Rectal smooth muscle tissue (tissue), 1 donor: ENCODE measurements around the gene THOC3.
"Not testable (repeated sequence)": the region's sequence is repeated elsewhere in the genome, so short reads cannot be mapped to it uniquely, and the experiment has no call there.

Source experiments
- H3K27ac ChIP-seq: one replicate; pipeline ENCODE4 v1.7.0; 2013; ENCODE audit warnings: low read depth, low read length, inconsistent platforms
- H3K27me3 ChIP-seq: one replicate; pipeline ENCODE4 v1.7.0; 2013; ENCODE audit warnings: low read length; ENCODE audit not compliant: control insufficient read depth, insufficient read depth
- H3K36me3 ChIP-seq: one replicate; pipeline ENCODE4 v1.7.0; 2013; ENCODE audit warnings: low read length; ENCODE audit not compliant: control insufficient read depth, insufficient read depth
- H3K4me1 ChIP-seq: one replicate; pipeline ENCODE4 v1.7.0; 2013; ENCODE audit warnings: low read length; ENCODE audit not compliant: control insufficient read depth, insufficient read depth
- H3K4me3 ChIP-seq: one replicate; pipeline ENCODE4 v1.7.0; 2013; ENCODE audit warnings: low read length
- H3K9ac ChIP-seq: one replicate; pipeline ENCODE4 v1.7.0; 2013; ENCODE audit warnings: low read length

The THOC3 gene, protein sequence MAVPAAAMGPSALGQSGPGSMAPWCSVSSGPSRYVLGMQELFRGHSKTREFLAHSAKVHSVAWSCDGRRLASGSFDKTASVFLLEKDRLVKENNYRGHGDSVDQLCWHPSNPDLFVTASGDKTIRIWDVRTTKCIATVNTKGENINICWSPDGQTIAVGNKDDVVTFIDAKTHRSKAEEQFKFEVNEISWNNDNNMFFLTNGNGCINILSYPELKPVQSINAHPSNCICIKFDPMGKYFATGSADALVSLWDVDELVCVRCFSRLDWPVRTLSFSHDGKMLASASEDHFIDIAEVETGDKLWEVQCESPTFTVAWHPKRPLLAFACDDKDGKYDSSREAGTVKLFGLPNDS

DNA sequence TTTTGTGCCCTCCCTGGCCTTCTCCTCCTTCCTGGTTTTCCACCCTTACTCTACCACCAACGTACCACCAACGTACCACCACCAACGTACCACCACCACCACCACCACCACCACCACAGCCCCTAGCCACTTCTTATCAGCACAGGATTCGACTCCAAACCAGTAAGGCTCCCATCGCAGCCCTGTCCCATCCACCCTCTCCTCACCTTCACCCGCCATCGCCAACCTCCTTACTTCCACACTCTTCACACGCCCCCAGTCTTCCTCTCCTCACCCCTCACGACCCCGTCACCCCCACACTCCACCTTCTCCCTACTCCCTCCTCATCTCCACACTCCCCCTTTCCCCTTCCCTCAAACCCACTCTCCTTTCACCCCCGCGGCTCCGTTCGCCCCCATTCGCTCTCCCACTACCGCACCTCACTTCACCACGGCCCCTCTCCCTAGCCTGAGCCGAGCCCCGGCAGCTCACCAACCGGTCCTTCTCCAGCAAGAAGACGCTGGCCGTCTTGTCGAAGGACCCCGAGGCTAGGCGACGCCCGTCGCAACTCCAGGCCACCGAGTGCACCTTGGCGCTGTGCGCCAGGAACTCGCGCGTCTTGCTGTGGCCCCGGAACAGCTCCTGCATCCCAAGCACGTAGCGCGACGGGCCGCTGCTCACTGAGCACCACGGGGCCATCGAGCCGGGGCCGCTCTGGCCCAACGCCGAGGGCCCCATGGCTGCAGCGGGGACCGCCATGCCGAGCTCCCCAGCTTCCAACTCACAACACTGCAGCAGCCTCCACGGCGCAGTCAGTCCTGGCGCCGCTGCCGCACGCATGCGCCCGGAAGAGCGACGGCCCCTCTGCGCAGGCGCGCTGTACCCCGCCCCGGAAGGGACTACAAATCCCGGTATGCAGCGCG is at the start of gene THOC3:
TSS of gene THOC3 (minus strand) at position 845 of the 902 bp plus-strand sequence. CDS start at position 738, 107 bp downstream.
- not testable (repeated sequence) for H3K27me3 ChIP-seq, H3K9ac ChIP-seq

GRCh38 chr5:176017324-176017723 is 49.2 kb upstream of the THOC3 start:
- H3K27me3 ChIP-seq, H3K27ac ChIP-seq, H3K9ac ChIP-seq, H3K36me3 ChIP-seq, H3K4me3 ChIP-seq, H3K4me1 ChIP-seq: not testable (repeated sequence)

More for the DNA sequence above, at the start of gene THOC3:
- not testable (repeated sequence) for H3K4me1 ChIP-seq, H3K36me3 ChIP-seq, H3K27ac ChIP-seq
- peak within 1 kb of the TSS; percentile 70 for H3K4me3 ChIP-seq

GRCh38 chr5:176014360-176014759 is 46.2 kb upstream of the THOC3 start:
- H3K4me1 ChIP-seq, H3K9ac ChIP-seq, H3K27ac ChIP-seq, H3K36me3 ChIP-seq, H3K27me3 ChIP-seq, H3K4me3 ChIP-seq: not testable (repeated sequence)

- H3K9ac ChIP-seq, H3K27ac ChIP-seq, H3K4me3 ChIP-seq, H3K4me1 ChIP-seq, H3K27me3 ChIP-seq, H3K36me3 ChIP-seq: not testable (repeated sequence)
Measured at GRCh38 chr5:176011088-176011487, 43.0 kb upstream of the THOC3 start.

- H3K36me3 ChIP-seq, H3K4me3 ChIP-seq, H3K4me1 ChIP-seq, H3K27ac ChIP-seq, H3K27me3 ChIP-seq, H3K9ac ChIP-seq: not testable (repeated sequence)
Measured at GRCh38 chr5:176010202-176010601, 42.1 kb upstream of the THOC3 start.

GRCh38 chr5:176007220-176007619 is 39.1 kb upstream of the THOC3 start:
- H3K4me3 ChIP-seq, H3K27me3 ChIP-seq, H3K27ac ChIP-seq, H3K9ac ChIP-seq, H3K36me3 ChIP-seq, H3K4me1 ChIP-seq: not testable (repeated sequence)

DNA sequence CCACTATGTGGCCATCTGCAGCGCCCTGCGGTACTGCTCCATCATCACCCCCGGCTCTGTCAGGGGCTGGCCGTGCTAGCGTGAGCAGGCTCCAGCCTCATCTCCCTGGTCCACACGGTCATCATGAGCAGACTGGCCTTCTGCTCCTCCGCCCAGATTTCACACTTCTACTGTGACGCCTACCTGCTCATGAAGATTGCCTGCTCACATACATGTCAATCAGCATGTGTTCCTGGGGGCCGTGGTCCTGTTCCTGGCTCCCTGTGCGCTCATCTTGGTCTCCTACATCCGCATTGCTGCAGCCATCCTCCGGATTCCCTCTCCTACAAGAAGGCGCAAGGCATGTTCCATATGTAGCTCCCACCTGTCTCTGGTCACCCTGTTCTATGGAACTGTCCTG is 38.7 kb upstream of the THOC3 start:
- not testable (repeated sequence) for H3K36me3 ChIP-seq, H3K9ac ChIP-seq, H3K4me1 ChIP-seq, H3K4me3 ChIP-seq, H3K27ac ChIP-seq, H3K27me3 ChIP-seq

DNA sequence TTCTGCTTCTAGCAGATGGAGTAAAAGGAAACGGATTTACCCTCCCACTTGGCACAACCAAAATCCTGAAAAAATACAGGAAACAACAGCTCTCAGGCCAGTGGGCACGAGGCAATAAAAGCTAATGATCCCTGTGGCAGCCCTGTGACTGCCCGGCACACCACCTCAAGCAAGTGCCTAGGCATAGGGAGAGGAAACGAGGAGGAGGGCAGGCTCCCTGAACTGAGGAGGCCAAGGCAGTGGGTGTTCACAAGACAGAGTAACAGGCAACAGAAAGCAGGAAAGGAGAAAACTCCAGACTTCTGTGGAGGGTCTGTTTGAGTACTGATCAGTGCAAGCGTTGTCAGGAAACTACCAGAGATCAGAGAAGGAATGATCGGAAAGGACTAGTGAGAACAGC is 29.9 kb upstream of the THOC3 start:
- not testable (repeated sequence) for H3K36me3 ChIP-seq, H3K4me1 ChIP-seq, H3K27ac ChIP-seq, H3K9ac ChIP-seq, H3K27me3 ChIP-seq, H3K4me3 ChIP-seq

- H3K4me3 ChIP-seq, H3K27ac ChIP-seq, H3K9ac ChIP-seq, H3K4me1 ChIP-seq, H3K36me3 ChIP-seq, H3K27me3 ChIP-seq: not testable (repeated sequence)
Measured at GRCh38 chr5:175997495-175997894, 29.4 kb upstream of the THOC3 start.

GRCh38 chr5:175996791-175997190 is 28.7 kb upstream of the THOC3 start:
- not testable (repeated sequence) for H3K4me1 ChIP-seq, H3K27me3 ChIP-seq, H3K9ac ChIP-seq, H3K36me3 ChIP-seq, H3K4me3 ChIP-seq, H3K27ac ChIP-seq

DNA sequence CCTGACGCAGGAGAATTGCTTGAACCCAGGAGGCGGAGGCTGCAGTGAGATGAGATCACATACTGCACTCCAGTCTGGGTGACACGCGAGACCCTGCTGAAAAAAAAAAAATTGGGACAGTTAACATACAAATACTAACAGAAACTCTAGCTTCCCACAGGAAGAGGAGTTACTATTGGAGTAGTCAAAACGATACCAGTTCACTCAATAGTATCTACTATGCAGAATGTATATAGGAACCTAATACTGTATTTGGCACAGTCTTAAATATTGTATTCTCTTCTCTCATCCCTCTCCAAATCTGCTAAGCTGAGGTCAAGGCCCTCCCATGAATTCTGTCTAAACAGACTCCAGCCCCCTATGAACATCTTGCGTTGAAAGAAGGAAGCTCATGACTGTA is 27.4 kb upstream of the THOC3 start:
- H3K36me3 ChIP-seq, H3K4me3 ChIP-seq, H3K27me3 ChIP-seq, H3K27ac ChIP-seq, H3K9ac ChIP-seq, H3K4me1 ChIP-seq: not testable (repeated sequence)

- H3K9ac ChIP-seq, H3K4me3 ChIP-seq, H3K27ac ChIP-seq, H3K36me3 ChIP-seq, H3K4me1 ChIP-seq, H3K27me3 ChIP-seq: not testable (repeated sequence)
Measured at GRCh38 chr5:175979371-175979995, 11.4 kb upstream of the THOC3 start.
